HG02840 (cell line): ENCODE data around the gene LAMTOR2.
"Not testable (repeated sequence)": the region's sequence is repeated elsewhere in the genome, so short reads cannot be mapped to it uniquely, and the experiment has no call there.

Experiments used
- ATAC-seq: cut with Tn5 transposase; IDR thresholded peaks from one replicate; pipeline ENCODE4 v1.9.1; 2021; ENCODE audit warnings: mild to moderate bottlenecking, moderate library complexity, moderate number of reproducible peaks; ENCODE audit not compliant: unreplicated experiment, low FRiP score

The LAMTOR2 gene

DNA sequence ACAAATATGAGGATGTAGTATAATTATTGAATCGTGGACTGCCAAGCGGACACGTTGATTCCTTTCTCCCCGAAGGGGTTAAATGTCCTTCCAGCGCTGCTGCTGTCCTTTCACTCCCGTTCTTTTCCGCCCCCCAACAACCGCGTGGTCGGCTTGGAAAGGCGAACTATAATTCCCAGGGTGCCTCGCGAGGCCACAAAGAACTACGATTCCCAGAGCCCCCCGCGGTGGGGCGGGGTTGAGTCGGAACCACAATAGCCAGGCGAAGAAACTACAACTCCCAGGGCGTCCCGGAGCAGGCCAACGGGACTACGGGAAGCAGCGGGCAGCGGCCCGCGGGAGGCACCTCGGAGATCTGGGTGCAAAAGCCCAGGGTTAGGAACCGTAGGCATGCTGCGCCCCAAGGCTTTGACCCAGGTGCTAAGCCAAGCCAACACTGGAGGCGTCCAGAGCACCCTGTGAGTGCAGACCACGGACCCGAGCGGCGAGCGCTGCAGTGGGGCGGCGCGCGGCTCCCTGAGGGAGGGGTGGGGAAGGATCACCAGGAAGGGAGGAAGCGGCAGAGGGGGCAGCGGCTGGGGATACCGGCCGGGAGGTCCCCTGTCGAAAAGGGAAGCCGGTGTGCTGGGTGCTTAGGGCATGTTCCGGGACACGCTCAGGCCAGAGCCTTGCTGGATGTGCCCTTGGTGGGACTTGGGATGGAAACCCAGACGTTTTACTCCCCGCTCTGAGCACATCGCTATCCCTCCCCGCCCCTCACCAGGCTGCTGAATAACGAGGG is at the start of gene LAMTOR2:
Gene LAMTOR2, plus strand, starts transcription at position 283 of the 781 bp plus-strand sequence. Its CDS starts 108 bp downstream, at position 391.
- ATAC-seq = peak; percentile 76

DNA sequence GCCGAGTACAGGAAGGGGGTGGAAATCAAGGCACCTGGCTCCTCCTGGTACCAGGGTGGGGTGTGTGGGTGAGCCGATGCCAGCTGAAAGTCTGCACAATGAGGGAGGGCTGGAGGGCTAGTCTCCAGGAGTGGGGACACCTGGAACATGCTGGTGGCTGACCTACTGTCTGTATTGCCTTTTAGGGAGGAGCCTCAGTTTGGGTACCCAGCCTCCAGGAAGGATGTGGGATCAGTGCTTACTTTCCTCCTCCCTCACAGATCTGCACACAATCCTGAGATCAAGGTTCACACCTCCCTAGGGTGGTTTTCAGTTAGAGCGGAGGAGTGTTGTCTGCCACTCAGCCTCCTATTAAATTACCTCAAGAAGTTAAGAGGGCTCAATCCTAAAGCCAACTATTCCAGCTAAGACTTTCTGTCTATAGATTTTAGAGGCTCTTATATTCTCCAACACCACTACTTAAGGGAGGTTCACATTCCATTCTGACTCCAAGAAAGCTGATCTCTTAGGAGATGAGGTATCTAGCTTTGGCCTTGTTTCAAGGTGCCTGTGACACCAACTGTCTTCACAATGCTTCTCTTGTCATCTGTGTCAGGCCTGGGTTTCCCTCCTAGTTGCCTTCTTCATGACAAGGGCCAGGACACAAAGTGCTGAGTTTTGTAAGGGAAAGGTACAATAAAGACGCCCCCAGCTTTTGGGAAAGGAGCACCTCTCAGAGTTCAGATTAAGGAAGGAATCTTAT is 49.6 kb upstream of the LAMTOR2 start:
- no peak for ATAC-seq

DNA sequence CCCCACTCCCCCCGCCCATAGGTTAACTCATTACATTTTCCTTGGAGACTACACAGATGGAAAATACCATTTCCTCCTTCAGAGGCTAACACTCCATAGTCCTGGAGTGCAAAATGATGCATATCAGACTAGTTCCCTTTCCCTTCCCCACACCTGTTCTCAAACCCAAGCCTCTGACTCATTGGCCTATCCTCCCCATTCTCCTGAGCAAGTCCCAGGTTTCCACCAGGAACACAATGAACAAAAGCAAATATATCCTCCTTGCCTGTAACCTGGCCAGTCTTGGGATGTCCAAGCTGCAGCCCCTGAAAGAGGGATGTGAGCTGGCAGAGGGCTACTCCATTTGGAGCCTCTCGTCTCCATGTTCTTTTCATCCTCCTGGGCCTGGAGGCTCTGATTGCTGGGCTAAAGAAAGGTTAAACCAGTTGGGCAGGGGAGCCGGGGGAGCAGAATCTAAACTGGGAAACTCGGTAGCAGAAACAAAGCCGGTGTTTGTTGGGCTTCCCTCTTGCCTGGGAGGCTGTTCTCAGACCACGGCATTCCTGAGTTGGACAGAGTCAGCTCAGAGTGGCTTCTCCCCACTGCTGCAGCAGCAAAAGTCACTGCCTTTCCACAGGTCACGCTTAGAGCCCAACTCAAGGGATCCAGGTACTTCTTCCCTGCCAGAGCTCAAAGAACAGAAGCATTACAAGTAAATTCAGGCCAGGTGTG is 47.8 kb upstream of the LAMTOR2 start:
- no peak for ATAC-seq

DNA sequence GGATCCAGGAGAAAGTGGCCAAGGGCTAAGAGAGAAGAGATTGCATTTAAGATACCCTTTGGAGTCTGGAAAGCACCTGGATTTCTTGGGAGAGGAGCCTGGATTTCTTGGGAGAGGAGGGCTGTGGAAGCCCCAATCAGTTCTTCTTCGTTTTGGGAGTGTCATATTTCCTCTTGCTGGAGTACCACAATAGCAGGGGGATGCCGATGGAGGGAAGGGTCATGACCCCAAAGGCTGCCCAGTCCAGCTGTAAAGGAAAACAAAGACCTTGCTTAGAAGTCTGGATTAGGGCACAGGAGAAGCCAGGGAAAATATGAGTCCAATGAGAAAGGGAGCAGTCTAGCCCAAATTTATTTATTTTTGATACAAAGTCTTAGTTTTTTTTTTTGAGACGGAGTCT is 45.2 kb upstream of the LAMTOR2 start:
- no peak for ATAC-seq

DNA sequence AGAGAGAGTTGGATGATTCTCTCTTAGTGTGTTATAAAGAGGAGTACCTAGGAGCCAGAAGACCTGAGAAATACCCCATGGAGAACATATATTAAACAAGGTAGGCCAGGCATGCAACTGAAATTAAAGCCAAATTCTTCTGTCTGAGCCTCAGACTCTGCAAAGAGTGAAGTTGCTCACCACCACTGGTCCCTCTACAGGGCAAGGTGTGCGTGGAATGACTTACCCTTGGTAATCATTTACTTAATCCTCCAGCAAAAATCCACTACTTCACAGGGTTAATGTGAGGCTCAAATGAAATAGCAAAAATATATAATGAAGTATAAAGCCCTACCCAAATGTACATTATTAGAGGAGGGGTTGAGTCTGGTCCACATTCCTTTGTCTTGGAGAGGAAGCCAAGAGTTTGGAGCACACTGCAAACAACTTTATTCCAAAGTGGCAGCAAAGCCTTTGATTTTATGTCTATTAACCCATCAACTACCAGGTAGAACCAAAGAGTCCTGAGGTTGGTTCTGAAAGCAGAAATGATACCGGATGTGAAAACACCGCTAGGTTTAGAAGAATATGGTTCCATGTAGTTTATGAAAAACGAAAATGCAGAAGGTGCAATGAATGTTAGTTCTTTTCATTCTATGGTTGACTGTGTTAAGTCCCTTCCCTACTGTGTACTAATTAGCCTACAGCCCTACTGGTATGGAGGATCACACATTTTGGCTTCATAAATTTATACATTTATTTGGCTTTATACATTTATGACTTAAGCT is 42.3 kb upstream of the LAMTOR2 start:
- ATAC-seq = peak; percentile 55

DNA sequence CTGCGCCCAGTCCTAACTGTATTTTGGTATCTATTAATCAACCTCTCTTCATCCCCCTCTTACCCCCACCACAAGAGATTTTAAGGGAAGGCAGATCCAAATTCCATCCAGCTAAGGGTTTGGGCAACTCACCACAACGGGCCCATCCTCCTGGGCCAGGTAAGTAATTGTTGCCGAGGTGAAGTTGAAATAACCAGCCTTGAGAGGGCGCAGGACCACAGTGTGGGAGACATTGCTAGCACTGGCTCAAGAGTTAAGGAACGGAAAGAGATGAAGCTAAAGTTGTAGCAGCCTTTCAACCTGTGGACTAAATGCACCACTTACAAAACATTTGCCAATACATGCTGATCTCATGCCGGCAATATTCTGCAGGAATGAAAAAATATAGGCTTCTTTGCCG is 39.8 kb upstream of the LAMTOR2 start:
- ATAC-seq = no peak

DNA sequence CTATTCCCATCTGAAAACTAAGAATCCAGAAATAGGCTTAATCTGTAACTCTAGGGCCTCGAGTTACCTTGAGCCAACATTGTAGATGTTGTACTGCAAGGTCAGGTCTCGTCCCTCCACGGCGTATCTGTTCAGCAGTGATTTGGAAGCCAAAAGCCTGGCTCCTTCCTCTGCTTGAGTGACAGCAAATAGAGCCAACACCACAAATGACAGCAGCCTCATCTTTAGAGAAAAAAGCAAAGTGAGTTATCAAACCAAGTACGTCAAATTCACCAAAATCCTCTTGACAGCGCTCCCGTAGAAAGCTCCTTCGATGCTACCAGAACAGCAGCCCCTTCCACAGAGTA is 34.7 kb upstream of the LAMTOR2 start:
- no peak for ATAC-seq

DNA sequence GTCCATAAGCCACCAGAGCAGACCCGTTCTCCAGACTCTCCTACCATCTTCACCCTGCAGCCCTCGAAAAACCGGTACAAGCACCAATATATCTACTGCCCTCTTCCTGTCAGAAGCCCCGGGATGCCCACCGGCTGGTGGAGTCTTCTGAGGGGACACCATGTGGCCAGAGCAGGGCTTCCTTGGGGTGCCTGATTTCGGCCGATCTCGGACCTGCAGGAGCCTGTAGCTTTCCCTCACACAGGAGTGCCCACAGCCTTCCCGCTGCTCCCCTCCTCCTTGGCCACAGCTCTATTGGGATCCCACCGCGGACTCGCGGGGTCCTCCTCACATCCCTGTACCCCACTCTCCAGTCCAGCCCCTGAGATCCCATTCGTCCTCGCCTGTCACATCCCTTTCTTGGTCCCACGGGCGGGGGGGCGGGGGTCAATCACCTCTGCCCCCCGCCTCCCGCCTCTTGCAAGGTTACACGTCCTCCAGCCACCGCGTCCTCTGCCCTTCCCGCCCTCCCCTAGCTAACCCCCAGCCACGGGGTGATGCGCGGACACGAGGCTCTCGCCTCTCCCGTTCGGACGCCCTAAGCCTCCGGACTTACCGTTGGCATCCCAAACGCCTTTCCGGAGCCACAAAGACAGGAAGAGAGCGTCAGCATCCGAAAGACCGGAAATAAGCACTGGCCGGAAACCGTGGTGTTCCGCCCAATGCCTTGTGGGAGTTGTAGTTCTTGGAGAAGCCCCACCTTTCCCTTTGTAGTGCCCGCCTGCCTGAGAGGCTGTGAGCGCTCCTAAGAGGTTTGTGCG is 34.1 kb upstream of the LAMTOR2 start, which contains the start of gene SSR2:
Gene SSR2, minus strand, starts transcription at position 659 of the 800 bp plus-strand sequence. CDS start 784 bp downstream, outside the sequence.
- peak; percentile 96 for ATAC-seq

DNA sequence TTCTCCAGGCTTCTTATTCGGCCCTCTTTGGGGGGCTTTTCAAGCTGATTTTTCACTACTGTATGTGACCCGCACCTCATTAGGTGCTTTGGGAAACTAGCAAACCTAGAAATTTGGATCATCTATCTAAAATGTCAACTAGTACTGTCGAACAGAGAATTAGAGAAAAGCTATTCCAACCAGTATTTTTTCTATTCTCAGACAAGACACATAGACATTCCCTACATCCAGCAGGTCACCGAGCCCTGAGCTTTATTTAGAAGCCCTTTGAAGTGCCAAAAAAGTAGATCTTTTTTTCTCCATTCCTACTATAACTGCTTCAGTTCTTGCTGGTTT is 33.5 kb upstream of the LAMTOR2 start:
- ATAC-seq = no peak

DNA sequence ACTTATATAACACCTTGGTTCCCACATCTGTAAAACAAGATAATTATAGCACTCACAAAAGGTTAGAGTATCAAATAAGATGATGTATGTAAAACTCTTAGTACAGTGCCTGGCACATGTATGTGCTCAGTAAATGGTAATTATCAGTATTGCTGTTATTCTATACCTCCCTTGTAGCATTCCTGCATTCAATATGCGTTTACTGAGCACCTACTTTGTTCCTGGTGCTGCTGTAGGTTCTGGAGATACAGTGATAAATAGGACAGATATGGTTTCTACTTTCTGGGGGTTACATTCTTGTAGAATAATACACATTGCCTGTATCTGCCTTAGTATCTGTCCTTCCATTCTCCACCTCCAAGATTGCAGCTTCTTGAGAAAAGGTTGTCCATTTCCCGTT is 32.6 kb upstream of the LAMTOR2 start:
- ATAC-seq = no peak

DNA sequence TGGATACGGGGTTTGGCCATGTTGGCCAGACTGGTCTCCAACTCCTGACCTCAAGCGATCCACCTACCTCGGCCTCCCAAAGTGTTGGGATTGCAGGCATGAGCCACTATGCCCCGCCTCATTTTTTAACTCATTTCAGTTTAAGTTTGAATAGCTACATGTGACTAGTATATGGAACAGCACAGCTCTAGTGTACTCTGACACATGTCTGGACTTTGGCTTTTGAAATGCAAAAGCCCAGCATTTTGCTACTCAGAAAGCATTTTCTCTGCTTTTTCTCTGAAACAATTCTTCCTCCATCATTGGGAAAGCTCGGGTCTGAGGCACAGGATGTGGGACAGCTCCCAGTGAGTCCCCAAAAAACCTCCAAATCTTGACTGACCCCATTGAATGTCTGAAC is 29.8 kb upstream of the LAMTOR2 start:
- ATAC-seq = no peak

DNA sequence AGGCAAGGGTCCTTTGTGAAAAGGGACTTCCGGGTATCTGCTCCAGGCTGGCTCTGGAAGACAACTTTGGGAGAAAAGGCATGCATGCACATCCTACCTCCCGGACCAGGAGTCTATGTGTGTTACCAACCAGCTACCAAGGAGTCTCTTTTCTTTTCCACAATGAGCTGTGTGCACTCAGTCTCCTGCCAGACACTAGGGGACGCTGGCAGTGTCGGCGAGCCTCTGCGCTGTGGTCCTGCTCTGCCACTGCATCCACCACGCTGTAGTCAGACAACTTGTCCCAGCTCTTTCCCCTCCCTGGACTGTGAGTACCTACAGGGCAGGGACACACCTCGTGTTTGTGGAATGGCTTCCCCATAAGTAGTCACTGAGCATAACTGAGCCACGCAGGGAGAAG is 28.7 kb upstream of the LAMTOR2 start:
- ATAC-seq = no peak

DNA sequence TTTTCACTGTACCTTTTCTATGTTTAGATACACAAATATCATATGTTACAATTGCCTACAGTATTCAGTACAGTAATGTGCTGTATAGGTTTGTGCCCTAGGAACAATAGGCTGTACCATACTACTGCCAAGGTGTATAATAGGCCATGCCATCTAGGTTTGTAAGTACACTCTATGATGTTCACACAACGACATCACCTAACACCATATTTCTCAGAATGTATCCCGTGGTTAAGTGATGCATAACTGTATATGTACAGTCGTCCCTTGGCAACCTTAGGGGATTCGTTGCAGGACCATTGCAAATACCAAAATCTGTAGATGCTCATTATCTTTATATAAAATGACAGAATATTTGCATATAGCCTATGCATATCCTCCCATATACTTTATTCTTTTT is 28.0 kb upstream of the LAMTOR2 start:
- no peak for ATAC-seq

DNA sequence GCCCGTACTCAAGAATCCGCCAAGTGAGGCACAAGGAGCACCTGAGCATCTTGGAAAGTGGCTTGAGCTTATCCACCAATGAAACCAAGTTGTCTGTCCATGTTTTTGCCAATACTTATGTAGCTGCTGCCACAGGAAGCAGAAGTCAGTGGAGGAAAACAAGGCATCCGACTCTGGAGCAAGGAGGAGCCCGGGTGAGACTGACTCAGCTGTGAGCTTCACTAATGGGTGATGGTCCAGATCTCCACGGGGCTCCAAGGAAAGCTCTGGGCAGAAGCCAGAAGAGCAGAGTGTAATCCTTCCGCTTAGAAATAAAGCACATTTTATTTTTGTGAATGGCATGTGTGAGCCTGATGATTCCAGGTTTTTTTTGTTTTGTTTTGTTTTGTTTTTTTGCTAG is 21.6 kb upstream of the LAMTOR2 start:
- no peak for ATAC-seq

DNA sequence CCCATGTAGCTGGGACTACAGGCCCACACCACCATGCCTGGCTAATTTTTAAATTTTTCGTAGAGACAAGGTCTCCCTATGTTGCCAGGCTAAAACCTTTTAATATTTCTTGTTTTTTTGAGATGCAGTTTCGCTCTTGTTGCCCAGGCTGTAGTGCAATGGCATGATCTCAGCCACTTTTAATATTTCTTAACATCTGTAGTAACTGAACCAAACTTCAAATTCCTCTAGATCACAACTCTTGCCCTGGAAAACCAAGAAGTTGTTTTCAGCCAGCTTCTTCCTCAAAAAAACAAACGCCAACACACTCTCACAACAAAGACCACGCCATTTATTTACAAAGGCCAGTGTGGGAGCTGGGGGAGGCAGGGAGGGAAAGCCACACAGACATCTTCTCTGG is 19.6 kb upstream of the LAMTOR2 start:
- not testable (repeated sequence) for ATAC-seq

DNA sequence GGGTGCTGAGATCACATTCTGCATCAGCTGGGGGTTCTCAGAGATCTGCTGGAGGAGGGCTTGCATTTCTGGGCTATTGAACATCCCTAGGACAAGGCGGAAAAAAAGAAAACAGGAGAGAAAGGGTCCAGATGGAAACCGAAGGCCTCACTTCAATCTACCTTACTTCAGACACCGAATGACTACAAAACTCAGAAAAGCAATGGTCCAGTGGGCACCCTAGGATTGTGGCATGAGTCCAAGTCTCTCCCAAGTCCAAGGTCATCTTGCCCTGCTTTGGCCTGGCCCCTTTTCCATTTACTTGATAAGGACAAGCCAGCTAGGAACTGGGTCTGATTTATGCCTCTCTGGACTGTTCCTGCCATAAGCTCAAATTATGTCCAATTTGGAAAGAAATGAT is 11.8 kb upstream of the LAMTOR2 start:
- ATAC-seq = no peak

DNA sequence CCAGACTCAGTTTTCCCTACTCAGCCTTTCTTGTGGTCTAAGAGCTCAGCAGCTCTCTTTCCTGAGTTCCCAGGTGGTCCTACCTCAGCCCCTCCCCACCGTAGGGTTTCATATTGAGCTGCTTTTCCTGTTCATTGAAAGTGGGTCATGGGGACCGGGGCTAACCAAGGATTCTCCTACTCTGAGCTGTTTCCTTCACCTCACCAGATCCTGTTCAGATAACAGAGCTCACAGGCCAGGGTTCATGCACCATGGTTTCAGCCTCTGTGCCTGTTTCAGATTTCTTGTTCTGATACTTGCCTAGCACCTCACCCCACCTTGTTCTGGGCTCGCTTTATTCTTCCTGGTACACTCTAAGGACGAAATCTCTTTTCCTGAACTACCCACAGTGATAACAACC is 9.5 kb upstream of the LAMTOR2 start:
- ATAC-seq = no peak

DNA sequence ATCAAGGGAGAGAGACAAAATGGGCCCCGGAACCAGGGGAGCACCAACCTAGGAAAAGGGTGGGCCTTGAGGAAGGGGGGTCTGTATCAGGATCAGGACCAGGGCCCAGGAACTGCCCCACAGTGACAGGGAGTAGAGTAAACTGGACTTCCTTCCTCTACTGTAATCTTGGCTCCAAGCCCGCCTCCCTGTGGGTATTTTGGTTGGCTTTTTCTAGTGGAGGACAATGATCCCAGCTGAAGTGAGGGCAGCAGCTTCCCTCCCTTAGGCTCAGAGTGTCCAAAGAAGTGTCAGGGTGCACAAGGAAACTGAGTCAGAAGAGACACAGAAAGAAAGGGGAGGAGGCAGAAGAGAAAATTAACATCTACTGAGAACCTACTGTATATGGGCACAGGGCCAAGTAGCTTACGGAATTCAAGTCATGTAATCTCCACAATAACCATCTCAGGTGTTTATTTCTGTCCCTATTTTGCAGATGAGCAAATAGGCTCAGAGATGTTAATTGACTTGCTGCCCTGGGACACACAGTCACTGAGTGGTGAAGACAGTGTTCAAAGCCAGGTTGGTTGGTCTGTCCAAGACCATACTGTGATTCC is 5.8 kb upstream of the LAMTOR2 start:
- no peak for ATAC-seq

DNA sequence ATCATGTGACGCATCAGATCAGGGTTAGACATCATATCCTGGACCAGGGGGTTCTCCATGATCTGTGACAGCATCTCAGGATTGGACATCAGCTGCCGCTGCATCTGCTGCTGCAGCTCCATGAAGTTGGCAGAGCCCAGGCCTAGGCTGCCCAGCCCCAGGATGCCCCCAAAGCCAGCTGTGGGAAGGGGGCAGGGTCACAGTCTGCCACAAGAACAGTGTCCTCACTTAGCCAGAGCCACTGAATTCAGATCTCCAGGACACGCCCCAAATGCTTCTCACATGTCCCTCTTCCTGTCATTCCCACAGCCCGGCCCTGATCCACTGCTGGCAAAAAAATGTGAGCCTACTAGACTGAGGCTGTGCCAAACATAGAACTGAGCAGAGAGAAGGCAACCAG is 4.2 kb upstream of the LAMTOR2 start:
- no peak for ATAC-seq
